HT-29 (cell line): ENCODE results near the gene GP1BA. TPM values are rescaled to one million over a fixed set of nuclear protein-coding genes. Genes with fewer than 3 reads are reported as not detected.

Source experiments
- DNase-seq: peaks from one replicate; pipeline ENCODE4 v3.0.0-alpha.2; 2015; ENCODE audit warnings: low spot score
- total RNA-seq: library from RNA; depleted of rRNA; stranded (reverse); fragments of >200 nt; shearing (Covaris generic); gene quantifications from 2 replicates; pipeline ENCODE4 v1.2.3, GENCODE V29; 2014; rRNA removed

Gene GP1BA
- total RNA-seq: not detected in 2 replicates

DNA sequence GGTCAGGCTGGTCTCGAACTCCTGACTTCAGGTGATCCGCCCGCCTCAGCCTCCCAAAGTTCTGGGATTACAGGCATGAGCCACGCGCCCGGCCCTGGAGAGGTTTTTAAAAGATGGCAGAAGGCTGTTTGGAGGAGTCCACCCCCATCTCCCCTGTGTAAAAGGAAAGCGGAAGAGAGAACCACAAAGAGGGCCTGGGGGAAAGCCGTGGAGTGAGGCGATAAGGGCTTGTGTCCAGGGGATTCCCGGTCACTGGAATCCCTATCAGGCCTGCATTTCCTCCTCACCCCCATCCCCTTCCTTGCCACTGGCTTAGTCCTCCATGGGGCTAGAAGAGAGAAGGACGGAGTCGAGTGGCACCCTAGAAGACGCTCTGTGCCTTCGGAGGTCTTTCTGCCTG is at the start of gene GP1BA:
TSS of gene GP1BA (plus strand) at position 315 of the 400 bp plus-strand sequence. CDS start 328 bp downstream, outside the sequence.
- DNase-seq: no peak

DNA sequence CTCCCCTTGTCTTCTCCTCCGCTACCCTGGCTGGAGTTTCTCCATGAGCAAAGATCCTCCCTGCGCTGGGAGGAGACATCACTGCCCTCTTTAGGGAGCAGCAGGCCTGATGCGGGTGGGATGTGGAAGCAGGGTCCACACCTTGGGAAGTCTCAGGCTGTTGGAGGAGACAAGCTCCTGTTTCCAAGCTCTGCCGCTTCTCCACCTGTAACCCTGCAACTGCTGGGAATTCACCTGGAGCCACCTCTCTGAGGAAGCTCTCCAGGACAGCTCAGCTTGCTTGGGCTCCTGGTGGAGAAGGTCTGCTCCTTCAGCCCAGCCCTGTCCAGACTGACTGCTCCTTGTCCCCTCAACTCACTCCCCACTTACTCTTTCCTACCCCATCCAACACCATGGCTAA is 47.6 kb upstream of the GP1BA start:
- DNase-seq: no peak

DNA sequence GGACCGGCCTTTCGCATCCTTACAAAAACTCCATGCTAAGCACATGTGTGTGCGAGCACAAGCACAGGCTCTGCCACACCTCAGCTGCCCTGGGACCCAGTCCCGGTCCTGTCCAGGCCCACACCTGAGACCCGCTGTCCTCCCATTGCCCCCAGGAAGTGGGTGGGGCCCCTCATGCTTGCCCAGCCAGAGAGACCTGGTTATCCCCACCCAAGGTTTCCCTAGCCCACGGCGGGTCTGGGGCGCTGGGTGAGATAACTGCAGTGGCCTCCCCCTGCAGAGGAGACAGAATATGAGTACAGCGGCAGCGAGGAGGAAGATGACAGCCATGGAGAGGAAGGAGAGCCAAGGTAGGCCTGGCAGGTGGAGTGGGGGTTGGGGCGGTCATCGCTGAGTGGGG is 45.2 kb upstream of the GP1BA start:
- no peak for DNase-seq

DNA sequence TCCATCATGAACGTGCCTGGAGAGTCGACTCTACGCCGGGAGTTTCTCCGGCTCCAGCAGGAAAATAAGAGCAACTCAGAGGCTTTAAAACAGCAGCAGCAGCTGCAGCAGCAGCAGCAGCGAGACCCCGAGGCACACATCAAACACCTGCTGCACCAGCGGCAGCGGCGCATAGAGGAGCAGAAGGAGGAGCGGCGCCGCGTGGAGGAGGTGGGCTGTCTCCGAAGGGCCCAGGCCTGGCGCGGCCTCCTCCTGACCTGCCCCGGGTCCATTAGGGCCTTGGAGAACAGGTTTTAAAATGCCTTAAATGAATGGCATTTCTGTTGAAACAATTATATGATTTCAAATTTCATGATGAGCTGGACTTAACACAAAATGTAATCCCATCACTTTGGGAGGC is 44.5 kb upstream of the GP1BA start:
- no peak for DNase-seq

DNA sequence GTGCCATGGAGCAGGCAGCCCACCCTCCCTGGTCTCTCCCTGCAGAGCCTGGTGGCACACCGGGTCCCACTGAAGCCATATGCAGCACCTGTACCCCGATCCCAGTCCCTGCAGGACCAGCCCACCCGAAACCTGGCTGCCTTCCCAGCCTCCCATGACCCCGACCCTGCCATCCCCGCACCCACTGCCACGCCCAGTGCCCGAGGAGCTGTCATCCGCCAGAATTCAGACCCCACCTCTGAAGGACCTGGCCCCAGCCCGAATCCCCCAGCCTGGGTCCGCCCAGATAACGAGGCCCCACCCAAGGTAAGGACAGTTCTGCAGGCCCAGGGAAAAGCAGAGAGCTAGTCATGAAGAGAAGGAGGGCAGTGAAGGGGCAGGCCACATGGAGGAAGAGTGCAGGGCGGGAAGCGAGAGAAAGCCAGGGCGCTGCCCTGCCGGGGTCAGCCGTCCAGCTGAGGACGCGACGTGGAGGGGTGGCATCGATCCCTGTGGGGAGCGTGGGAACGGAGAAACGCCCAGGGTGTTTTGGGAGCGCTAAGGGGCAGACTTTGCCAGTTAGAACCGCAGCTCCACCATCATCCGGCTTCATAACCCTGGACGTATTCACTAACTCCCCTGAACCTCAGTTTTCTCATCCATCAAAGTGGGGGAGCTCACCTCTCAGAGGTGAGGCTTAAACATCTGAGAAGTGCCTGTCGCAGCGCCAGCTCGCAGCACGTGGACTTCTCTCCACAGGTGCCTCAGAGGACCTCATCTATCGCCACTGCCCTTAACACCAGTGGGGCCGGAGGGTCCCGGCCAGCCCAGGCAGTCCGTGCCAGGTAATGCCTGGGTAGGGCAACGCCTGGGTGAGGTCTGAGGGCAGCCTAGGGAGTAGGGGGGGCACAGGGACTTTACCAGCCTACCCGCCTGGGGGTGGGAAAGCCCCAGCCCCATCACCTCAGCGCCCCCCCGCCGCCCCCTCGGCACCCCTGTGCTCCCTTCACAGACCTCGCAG is 40.4 kb upstream of the GP1BA start:
- DNase-seq: no peak

DNA sequence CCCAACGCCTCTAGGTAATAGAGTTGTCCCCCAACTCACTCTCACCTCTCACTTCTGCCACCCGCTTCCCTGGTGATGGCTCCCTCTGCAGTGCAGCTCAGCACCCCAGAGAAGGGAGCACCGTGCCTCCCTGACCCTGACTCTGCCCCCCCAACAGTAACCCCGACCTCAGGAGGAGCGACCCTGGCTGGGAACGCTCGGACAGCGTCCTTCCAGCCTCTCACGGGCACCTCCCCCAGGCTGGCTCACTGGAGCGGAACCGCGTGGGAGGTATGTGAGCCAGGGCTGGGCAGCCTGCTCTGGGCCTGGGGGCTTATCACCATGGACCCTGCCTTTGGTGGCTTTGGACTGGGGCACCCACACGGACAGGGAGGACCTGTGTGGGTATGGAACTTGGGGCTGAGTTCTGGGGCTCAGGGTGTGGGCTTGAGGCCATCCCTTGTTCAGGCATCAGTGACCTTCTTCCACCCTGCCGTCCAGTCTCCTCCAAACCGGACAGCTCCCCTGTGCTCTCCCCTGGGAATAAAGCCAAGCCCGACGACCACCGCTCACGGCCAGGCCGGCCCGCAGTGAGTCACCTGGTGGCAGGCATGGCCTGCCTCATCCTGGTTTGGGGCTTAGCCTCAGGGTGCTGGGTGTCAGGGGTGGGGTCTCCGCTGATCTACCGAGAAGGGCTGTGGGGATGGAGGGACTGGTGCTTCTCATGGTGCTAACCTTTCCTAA is 39.4 kb upstream of the GP1BA start:
- no peak for DNase-seq

DNA sequence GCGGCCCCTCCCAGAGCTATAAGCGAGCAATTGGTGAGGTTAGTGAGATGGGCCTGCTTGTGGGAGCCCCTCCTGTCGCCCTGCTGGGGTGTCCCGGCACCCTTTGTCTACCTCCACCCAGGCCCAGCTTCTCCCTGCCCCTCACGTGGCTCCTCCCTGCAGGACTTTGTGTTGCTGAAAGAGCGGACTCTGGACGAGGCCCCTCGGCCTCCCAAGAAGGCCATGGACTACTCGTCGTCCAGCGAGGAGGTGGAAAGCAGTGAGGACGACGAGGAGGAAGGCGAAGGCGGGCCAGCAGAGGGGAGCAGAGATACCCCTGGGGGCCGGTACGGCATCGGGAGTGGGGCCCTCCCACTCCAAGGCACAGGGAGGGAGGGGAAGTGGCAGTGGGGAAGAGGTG is 38.8 kb upstream of the GP1BA start:
- no peak for DNase-seq

DNA sequence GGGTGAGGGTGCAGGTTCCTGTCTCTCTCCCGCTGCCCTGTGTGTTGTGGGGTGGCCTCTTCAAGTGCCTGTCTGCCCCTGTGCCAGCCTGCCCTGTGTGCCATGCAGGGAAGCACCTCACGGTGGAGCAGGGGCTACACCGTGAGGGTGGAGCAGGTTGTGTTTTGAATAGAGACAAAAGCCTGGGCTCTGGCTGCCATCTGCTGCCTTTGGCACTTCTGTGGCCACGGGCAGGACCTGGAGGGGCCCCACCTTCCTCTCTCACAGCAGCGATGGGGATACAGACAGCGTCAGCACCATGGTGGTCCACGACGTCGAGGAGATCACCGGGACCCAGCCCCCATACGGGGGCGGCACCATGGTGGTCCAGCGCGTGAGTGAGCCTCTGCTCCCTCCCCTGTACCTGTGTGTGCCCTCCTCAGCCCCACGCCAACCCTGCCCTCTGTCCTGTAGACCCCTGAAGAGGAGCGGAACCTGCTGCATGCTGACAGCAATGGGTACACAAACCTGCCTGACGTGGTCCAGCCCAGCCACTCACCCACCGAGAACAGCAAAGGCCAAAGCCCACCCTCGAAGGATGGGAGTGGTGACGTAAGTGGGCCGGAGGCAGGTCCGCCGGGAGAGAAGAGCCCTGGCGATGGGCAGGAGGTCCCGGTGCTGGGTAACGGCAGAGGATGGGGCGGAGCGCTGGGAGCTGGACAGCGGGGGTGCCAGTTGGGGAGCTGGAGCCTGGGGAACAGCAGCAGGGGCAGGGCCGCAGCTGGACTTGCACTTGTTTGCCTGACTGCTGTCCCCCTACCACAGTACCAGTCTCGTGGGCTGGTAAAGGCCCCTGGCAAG is 38.1 kb upstream of the GP1BA start:
- DNase-seq: no peak

DNA sequence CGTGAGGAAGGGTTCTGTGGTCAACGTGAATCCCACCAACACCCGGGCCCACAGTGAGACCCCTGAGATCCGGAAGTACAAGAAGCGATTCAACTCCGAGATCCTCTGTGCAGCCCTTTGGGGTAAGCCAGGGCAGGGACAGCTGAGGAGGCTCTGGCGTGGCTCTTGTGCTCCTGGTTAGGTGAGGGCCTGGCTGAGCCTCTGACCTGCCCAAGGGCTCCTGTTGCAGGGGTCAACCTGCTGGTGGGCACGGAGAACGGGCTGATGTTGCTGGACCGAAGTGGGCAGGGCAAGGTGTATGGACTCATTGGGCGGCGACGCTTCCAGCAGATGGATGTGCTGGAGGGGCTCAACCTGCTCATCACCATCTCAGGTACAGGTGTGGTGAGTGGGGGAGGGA is 37.0 kb upstream of the GP1BA start:
- DNase-seq: no peak

DNA sequence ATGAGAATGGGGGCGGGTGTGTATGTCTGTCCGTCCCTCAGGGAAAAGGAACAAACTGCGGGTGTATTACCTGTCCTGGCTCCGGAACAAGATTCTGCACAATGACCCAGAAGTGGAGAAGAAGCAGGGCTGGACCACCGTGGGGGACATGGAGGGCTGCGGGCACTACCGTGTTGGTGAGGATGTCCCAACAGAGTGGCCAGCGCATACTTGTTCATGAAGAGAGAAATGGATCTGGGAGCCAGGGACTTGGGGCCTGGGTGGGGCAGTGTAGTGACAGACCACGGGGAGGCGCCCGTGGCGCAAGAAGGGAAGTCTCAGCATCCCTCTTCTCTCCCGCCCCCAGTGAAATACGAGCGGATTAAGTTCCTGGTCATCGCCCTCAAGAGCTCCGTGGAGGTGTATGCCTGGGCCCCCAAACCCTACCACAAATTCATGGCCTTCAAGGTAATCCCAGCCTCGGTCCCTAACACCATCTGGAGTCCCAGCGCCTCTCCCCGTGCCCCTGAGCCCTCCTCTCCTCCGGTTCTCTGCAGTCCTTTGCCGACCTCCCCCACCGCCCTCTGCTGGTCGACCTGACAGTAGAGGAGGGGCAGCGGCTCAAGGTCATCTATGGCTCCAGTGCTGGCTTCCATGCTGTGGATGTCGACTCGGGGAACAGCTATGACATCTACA is 36.3 kb upstream of the GP1BA start:
- no peak for DNase-seq

DNA sequence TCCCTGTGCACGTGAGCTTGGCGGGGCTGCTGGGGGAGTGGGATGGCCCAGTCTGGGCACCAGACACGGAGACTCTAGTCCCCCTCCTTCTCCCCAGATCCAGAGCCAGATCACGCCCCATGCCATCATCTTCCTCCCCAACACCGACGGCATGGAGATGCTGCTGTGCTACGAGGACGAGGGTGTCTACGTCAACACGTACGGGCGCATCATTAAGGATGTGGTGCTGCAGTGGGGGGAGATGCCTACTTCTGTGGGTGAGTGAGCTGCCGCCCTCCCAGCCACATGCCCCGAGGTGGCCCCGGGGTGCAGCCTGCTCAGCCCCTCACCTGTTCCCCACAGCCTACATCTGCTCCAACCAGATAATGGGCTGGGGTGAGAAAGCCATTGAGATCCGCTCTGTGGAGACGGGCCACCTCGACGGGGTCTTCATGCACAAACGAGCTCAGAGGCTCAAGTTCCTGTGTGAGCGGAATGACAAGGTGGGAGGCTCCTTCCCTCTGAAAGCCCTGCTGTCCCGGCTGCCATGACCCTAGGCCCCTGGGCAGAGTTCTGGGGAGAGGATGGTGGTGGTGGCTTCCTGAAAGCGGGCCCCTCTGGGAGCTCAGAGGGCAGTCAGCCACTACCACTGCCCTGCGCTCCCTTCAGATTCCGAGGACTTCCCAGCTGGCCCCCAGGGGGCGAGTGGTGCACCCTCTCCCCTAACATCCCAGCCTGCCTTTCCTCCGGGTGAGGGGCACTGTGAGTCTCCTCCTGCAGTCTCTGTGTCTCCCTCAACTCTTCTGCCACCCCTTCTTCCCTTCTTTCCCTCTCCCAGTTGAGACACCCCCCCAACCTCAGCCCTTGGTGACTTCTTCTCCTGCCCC is 35.5 kb upstream of the GP1BA start:
- no peak for DNase-seq

DNA sequence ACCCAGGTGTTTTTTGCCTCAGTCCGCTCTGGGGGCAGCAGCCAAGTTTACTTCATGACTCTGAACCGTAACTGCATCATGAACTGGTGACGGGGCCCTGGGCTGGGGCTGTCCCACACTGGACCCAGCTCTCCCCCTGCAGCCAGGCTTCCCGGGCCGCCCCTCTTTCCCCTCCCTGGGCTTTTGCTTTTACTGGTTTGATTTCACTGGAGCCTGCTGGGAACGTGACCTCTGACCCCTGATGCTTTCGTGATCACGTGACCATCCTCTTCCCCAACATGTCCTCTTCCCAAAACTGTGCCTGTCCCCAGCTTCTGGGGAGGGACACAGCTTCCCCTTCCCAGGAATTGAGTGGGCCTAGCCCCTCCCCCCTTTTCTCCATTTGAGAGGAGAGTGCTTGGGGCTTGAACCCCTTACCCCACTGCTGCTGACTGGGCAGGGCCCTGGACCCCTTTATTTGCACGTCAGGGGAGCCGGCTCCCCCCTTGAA is 34.8 kb upstream of the GP1BA start:
- DNase-seq: no peak

DNA sequence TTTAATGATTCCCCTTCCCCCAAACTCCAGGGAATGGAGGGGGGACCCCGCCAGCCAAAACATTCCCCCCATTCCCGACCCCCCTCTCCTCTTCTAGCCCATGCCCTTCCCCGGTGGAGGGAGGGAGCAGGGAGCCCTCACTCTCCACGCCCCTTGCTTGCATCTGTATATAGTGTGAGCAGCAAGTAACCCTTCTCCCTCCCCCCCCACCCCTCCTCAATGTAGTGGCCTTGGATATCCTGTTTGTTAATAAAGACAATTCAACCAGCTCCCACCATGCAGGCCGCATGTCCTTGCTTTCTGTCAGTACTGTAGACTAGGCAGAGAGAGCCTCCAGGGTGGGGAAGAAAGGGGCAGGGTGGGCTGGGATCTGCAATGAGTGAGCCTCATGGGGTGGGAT is 34.3 kb upstream of the GP1BA start:
- no peak for DNase-seq

DNA sequence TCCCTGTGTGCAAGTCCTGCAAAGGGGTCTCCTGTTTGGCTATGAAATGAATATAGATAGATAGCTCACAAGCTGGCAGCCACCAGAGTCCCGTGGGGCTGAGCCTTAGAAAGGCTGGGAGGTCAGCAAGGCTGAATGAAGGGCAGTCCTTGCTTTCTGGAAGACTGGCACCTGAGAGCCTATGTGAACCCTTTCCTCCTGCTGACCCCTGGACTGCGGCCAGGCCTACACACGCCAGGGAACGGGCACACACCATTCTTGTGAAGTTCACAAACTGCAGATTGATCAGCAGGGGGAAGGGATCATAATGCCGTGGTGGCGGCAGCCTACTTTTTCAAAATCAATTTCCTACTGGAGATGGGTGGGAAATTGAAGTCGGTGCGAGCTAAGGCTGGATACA is 33.7 kb upstream of the GP1BA start:
- no peak for DNase-seq

DNA sequence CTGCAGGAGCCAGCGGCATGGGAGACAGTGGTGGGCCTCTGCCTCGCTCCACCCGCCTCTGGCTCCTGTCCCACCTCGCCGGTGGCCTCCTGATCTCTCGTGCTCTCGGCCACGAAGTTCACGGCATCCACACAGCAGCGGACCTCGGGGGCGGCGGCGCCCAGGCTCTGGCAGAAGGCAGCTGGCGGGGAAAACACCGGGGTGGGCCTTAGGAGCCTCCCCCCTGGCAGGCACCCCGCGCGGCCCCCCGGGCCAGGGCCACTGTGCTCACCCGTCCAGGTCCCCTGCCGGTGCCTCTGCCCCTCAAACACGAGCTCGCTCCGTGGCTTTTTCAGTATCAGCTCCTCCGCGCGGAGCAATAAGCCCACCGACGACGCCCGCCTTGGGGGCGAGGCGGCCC is 33.1 kb upstream of the GP1BA start:
- DNase-seq: no peak

DNA sequence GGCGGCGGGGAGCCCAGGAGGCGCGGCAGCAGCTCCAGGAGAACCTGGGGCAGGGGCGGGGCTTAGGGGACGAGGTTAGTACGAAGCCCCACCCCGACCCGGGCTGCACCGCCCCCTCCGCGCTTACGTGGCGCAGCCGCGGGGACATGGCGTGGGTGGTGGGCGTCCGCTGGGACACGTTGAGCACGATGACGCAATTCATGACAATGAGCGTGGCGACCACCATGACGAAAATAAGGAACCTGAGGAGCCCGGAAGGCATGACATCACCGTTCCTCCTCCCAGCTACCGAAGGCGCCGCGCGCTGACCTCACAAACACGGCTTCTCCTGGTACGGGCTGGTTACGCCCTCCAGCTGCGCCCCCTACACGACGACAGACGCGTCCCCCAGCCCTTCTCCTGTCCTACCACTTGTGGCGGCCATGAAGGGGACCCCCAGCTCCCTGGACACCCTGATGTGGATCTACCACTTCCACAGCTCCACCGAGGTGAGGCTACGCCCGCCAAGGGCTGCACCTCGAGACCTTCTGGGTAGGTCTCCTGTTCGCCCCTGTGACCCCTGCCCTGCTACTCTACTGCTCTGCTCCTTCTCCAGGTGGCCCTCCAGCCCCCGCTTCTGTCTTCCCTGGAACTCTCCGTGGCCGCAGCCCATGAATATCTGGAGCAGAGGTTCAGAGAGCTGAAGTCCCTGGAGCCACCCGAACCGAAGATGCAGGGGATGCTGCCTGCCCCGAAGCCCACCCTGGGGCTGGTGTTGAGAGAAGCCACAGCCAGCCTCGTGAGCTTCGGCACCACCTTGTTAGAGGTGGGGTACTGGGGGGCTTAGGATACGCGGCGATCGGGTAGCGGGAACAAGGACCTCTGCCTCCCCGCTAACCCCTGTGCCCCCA is 32.5 kb upstream of the GP1BA start, which contains the start of gene C17orf107:
TSS of gene C17orf107 (plus strand) at position 196 of the 890 bp plus-strand sequence. CDS start at position 423, 227 bp downstream.
- no peak for DNase-seq

DNA sequence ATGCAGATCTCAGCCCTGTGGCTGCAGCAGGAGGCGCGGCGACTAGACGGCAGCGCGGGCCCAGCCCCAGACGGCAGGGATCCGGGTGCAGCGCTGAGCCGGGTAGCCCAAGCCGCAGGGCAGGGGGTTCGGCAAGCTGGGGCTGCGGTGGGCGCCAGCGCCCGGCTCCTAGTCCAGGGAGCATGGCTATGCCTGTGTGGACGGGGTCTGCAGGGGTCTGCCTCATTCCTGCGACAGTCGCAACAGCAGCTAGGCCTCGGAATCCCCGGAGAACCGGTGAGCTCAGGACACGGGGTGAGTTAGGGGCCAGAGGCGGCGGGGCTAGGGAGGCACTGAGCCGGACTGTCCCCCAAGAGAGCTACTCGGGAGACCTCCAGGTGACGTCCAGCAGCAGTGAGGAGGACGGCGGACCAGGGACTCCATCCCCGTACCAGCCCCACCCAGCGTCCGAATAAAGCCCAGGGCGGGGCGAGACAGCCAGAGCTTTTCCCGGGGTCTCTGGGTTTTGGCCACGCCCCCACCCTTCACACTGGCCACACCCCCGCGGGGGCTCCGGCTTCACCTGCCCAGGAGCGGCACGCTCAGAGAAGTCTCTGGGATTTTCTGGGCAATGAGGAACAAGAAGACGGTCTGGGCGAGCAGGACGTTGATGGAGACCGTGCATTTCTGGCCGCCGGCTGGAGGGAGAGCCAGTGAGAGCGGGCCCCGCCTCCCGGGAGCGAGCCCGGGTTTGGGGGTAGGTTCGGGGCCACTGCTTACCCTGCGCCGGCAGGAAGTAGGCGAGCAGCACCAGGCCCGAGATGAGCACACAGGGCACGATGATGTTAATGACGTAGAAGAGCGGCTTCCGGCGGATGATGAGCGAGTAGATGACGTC is 31.6 kb upstream of the GP1BA start:
- DNase-seq: no peak

DNA sequence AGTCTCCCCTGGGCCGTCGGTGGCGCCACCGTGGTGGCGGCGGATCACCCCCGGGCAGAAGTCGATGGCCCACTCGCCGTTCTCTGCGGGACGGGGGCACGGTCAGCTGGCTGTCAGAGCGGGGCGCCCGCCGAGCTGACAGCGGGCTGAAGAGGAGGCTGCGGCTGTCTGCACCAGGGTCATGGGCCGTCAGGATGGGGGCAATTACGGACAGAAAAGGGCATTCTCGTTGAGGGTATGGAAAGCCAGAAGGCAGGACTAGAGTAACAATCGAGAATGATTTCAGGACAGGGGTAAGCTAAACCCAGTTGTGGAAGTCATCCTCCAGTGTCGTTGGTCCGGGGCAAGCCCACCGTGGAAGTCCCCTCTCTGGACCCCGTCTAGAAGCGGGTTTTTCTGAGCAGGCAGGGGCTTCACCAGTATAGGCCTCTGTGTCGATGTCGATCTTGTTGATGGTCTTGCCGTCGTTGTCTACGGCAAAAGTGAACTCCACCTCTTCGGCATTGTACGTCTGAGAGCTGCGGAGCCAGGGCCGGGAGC is 30.9 kb upstream of the GP1BA start:
- DNase-seq: no peak
